Epithelial cell of proximal tubule (primary cell): ENCODE data around the gene B3GAT2. TPM values are rescaled to one million over a fixed set of nuclear protein-coding genes. Genes with fewer than 3 reads are reported as not detected.
A peak's percentile ranks its signal among the peaks of the same experiment; 100 is the strongest.

Experiments
- DNase-seq: peaks from one replicate; pipeline ENCODE4 v3.0.0-alpha.2; 2011; ENCODE audit warnings: low read depth
- H3K4me3 ChIP-seq: 2 replicates; pipeline ENCODE4 v1.5.1; 2011; ENCODE audit warnings: low read depth, mild to moderate bottlenecking, low read length
- CTCF ChIP-seq: conservative IDR thresholded peaks from 2 replicates; pipeline ENCODE4 v1.5.1; 2012; ENCODE audit warnings: low read depth, mild to moderate bottlenecking, low read length
- total RNA-seq: library from RNA; depleted of rRNA; stranded (reverse); fragments of >200 nt; gene quantifications from 2 replicates; pipeline ENCODE4 v1.2.3, GENCODE V29; 2015

The B3GAT2 gene
- total RNA-seq, 1 donor from 2014 or later, result not detected

- TF ChIP-seq CTCF, result peak; percentile 51
- DNase-seq, result no peak
- H3K4me3 ChIP-seq, result no peak overlapping the region
Measured at GRCh38 chr6:70901324-70901723, 55.5 kb downstream of the B3GAT2 start.

DNA sequence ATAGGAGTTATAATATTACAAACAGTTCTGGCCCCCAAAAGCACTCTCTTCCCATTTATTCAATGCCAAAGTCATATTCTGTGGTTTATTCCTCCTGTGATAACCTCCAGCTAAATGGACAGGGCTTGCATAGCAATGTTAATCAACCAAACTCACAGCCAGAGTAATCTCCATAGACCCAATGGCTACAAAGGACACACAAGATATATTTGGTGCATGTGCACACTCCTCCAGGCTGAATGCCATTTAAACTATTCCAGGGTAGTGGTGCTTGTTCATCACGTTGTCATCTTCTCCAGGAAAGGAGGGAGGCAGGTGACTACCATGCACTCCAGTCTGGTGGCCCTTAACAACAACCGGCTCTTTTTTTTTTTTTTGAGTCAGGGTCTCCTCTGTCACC lies 56.8 kb downstream of the B3GAT2 start:
- no peak for TF ChIP-seq CTCF
- DNase-seq, result no peak
- H3K4me3 ChIP-seq, result no peak overlapping the region

- DNase-seq, result no peak
- H3K4me3 ChIP-seq, result no peak overlapping the region
- TF ChIP-seq CTCF, result no peak
Measured at GRCh38 chr6:70894001-70894400, 62.9 kb downstream of the B3GAT2 start.

DNA sequence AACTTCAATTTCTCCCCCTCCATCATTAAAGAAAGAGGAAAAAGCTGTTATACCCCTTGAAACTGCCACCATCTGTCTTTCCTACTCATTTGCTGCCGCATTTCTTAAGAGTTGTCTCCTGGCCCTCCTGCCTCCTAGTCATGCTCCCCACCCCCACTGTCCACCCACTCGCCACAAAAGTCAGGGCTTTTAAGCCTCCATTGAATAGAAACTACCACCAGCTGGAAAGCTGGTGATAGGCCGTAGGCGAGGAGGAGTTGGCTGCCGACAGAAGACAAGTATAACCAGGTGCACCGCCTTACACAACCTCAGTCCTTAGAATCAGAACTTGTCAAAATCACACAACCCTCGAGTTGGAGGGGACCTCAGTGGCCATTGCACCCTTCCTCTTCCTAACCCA lies 67.6 kb downstream of the B3GAT2 start:
- H3K4me3 ChIP-seq, result no peak overlapping the region
- TF ChIP-seq CTCF, result no peak
- DNase-seq, result no peak

- TF ChIP-seq CTCF, result no peak
- no peak for DNase-seq
- H3K4me3 ChIP-seq, result no peak overlapping the region
Measured at GRCh38 chr6:70886661-70887060, 70.2 kb downstream of the B3GAT2 start.

DNA sequence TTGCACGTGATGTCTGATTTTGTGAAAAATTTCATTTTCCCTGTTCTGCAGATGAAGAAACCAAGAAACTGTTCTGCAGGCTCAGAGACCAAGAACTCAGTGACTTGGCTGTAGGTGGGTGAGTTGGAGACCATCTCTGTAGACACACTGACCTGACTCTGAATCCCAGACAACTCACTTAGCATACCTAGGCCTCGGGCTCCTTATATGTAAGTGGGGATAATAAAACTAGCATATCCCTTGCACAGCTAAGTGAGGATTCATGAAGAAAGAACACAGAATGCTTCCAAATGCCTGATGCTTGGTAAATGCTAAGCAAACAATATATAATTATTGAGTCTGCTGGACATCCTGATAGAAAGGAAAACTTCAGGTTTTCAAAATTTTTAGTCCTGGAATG lies 70.8 kb downstream of the B3GAT2 start:
- TF ChIP-seq CTCF, result no peak

DNA sequence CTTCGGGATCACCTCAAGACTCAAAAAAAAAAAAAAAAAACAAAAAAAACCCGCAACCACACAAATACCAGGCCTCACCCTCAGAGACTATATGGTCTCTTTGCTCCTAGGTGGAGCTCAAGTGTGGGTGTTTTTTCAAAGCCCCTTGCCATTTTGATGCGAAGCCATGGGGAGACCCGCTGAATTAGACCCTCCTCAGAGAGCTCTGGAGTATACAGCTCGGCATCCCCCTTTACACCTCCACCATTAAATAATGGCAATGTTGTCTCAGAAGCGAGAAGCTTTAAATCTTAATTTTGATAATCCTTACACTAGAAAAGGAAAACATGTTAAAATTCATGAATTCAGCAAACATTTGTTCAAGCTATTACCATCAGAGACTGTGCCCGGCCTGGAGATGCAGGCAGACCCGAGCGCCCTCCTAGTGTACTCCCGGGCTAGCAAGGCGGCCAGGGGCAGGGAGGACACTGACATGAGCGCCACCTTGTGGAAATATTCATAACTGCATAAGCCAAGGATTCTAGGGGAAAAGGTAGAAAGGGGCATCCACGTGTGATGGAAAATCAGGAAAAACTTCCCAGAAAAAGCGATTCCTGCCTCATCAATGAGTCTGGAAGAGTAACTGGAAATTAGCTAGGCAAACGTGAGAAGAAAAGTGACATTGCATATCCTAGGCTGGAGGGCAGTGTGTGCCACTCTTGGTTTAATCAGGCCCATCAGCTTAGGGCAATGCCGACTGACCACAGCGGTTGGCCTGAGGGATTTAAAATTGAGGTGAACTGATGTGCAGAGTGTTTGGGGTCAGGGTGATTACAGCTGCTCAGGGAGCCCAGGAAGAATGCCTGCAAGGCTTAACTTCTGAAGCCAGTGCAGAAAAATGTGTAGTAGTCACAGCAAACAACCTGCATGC lies 72.5 kb downstream of the B3GAT2 start:
- H3K4me3 ChIP-seq, result no peak overlapping the region
- no peak for DNase-seq
- TF ChIP-seq CTCF, result peak; percentile 84

More for the DNA sequence above, 70.8 kb downstream of the B3GAT2 start:
- DNase-seq, result no peak
- H3K4me3 ChIP-seq, result no peak overlapping the region
